ENCODE results near the gene ZYX.

ZYX gene

GRCh38 chr7:143393267-143394041, 12.3 kb downstream of the ZYX start:
- no peak for DNase-seq (ENCODE audit: low spot score)
- no peak for TF ChIP-seq CTCF (IDR thresholded peaks at IDR 0.05; ENCODE audit: borderline replicate concordance, control extremely low read depth, extremely low read depth, insufficient read depth, missing control alignments)
- in situ Hi-C loops (cut with MboI; ENCODE audit: low sequenced_read_pairs, unreplicated experiment): no loop called here

- no peak for TF ChIP-seq CTCF (IDR thresholded peaks at IDR 0.05; ENCODE audit: borderline replicate concordance, control extremely low read depth, extremely low read depth, insufficient read depth, missing control alignments)
- no peak for DNase-seq (ENCODE audit: low spot score)
- in situ Hi-C loops (cut with MboI; ENCODE audit: low sequenced_read_pairs, unreplicated experiment): no loop called here
Observed at GRCh38 chr7:143394068-143394467, 12.9 kb downstream of the ZYX start.

GRCh38 chr7:143394777-143395176, 13.6 kb downstream of the ZYX start:
- in situ Hi-C loops (cut with MboI; ENCODE audit: low sequenced_read_pairs, unreplicated experiment): no loop called here
- DNase-seq (ENCODE audit: low spot score): no peak
- no peak for TF ChIP-seq CTCF (IDR thresholded peaks at IDR 0.05; ENCODE audit: borderline replicate concordance, control extremely low read depth, extremely low read depth, insufficient read depth, missing control alignments)

- in situ Hi-C loops (cut with MboI; ENCODE audit: low sequenced_read_pairs, unreplicated experiment): no loop called here
Observed at GRCh38 chr7:143395187-143396149, 14.3 kb downstream of the ZYX start.

GRCh38 chr7:143396182-143396581, 15.0 kb downstream of the ZYX start:
- TF ChIP-seq CTCF (IDR thresholded peaks at IDR 0.05; ENCODE audit: borderline replicate concordance, control extremely low read depth, extremely low read depth, insufficient read depth, missing control alignments): no peak
- DNase-seq (ENCODE audit: low spot score): no peak
- in situ Hi-C loops (cut with MboI; ENCODE audit: low sequenced_read_pairs, unreplicated experiment): no loop called here

More at GRCh38 chr7:143395187-143396149, 14.3 kb downstream of the ZYX start:
- DNase-seq (ENCODE audit: low spot score): no peak
- TF ChIP-seq CTCF (IDR thresholded peaks at IDR 0.05; ENCODE audit: borderline replicate concordance, control extremely low read depth, extremely low read depth, insufficient read depth, missing control alignments): no peak

GRCh38 chr7:143396625-143397556, 15.7 kb downstream of the ZYX start:
- no peak for DNase-seq (ENCODE audit: low spot score)
- in situ Hi-C loops (cut with MboI; ENCODE audit: low sequenced_read_pairs, unreplicated experiment): no loop called here
- no peak for TF ChIP-seq CTCF (IDR thresholded peaks at IDR 0.05; ENCODE audit: borderline replicate concordance, control extremely low read depth, extremely low read depth, insufficient read depth, missing control alignments)

Measured in GM13976 (cell line).